Cardiac fibroblast (primary cell): ENCODE data around the gene ARID1B.

Experiments used
- DNase-seq, 2 donors: peaks; one replicate each; pipeline versions ENCODE4 v3.0.0 to v3.0.0-alpha.2; 2010; ENCODE audit warnings: low read depth in 2 of 2
- H3K4me3 ChIP-seq, 2 donors: replicated peaks in 1 of 2; 1 replicate in 1 of 2; 2 replicates in 1 of 2; pipeline ENCODE4 v1.5.1; 2011; ENCODE audit warnings: low read depth in 2 of 2, low read length in 2 of 2, mild to moderate bottlenecking in 2 of 2, moderate library complexity in 1 of 2
- CTCF ChIP-seq: IDR thresholded peaks from one replicate; pipeline ENCODE4 v1.5.1; 2011; ENCODE audit warnings: low read depth, mild to moderate bottlenecking, low read length, inconsistent platforms

The ARID1B gene

GRCh38 chr6:157162766-157163433 is 385.7 kb downstream of the ARID1B start:
- no peak overlapping the region for H3K4me3 ChIP-seq
- TF ChIP-seq CTCF: no peak
- DNase-seq: no peak

GRCh38 chr6:157163434-157164159 is 386.4 kb downstream of the ARID1B start:
- no peak for DNase-seq
- H3K4me3 ChIP-seq: no peak overlapping the region
- TF ChIP-seq CTCF: no peak

GRCh38 chr6:157164972-157165371 is 387.8 kb downstream of the ARID1B start:
- DNase-seq: no peak
- TF ChIP-seq CTCF: no peak
- H3K4me3 ChIP-seq: no peak overlapping the region

GRCh38 chr6:157166784-157167183 is 389.6 kb downstream of the ARID1B start:
- no peak overlapping the region for H3K4me3 ChIP-seq
- TF ChIP-seq CTCF: no peak
- no peak for DNase-seq

GRCh38 chr6:157167837-157168236 is 390.7 kb downstream of the ARID1B start:
- DNase-seq: no peak
- no peak overlapping the region for H3K4me3 ChIP-seq
- no peak for TF ChIP-seq CTCF

GRCh38 chr6:157168471-157168870 is 391.3 kb downstream of the ARID1B start:
- no peak overlapping the region for H3K4me3 ChIP-seq
- TF ChIP-seq CTCF: no peak
- no peak for DNase-seq
